NCI-H446 (cell line): Measurements from ENCODE around the gene KCNJ6.

ENCODE experiments used
- DNase-seq, 2 experiments: peaks; one replicate each; lab custom pipeline; 2025; lab: John Stamatoyannopoulos, UW

The KCNJ6 gene

DNA sequence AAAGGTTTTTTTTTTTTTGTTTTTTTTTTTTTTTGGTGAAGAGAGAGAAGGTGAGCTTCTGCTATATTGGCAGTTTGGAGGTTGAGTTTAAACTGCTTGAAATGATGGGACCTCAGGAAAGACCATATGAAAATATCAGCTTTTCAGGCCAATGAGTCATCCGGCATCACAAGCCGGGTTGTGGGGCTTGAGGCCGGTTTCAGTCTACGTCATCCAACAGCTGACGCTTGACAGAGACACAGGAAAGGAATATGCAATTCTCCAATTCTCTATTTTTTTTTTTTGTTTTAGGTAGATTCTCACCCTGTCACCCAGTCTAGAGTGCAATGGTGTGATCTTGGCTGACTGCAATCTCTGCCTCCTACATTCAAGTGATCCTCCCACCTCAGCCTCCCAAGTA lies 52.4 kb downstream of the KCNJ6 start:
- DNase-seq: peak in 1 of 2 experiments; percentile 39

- peak; percentile 57 to 76 for DNase-seq
These were observed 53.7 kb downstream of the KCNJ6 start for GRCh38 chr21:37862536-37862935.

DNA sequence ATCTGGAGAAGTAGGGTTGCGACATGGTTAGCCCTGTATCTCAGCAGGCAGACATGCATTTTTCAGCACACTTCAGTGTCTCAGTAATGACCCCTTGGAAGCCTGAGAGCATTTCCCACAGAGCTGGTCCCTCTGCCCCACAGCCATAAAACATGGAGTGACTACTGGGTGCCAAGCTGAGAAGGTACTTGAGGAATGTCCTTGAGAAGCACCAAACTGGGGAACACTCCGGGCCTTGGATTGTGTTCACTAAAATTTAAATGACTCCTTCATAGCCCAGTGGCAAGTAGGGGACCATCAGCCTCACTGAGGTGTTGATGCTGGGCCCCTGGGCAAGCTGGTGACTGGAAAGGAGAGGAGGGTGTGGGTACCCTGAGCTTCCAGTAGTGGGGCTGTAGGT lies 54.7 kb downstream of the KCNJ6 start:
- DNase-seq: no peak

- DNase-seq: no peak
These were observed 55.8 kb downstream of the KCNJ6 start for GRCh38 chr21:37860416-37860815.

DNA sequence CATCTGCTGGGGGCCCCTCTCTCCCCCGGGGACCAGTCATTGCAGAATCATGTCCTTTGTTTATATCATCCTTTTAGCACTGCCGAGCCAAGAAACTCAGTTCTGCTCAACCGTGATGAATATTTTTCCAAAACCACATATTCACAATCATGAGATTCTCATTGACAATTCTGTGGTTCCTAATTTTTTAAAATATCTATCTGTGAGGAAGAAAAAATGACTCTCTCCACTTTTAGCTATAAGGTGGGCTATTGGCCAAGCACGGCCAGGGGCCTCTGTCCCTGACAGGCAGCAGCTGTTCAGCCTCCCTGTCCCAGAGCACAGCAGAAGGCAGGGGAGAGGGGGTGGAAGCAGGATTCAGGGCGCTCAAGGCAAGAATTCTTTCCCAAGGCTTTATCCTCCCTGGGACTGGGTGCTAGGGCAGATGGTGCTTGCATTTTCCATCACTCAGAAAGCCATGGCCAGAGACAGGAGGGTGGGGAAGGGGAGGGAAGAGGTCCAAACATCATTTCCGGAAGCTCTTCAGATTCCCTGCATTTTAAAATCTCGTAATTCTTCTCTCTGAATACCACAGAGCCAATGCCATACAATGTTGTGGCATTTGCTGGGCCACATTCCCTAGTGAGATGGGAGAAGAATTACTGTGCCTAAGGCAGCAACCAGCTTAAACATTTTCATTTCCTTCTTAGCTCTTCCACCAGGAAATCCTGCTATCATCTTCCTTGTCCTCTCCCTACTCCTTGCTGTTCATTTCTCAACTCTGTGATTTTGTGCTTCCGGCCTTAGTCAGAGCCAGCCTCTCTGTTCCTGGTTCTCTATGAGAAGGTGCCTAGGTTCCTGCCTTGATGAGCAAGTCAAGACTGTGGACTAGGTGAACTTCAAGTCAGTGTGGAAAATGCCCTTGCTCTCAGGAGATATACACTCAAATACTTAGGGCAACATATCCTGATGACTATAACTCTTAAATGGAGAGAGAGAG lies 60.3 kb downstream of the KCNJ6 start:
- peak; percentile 93 to 97 for DNase-seq

- no peak for DNase-seq
These were observed 61.0 kb downstream of the KCNJ6 start for GRCh38 chr21:37855271-37855646.

GRCh38 chr21:37849506-37850102 lies 66.7 kb downstream of the KCNJ6 start:
- DNase-seq: no peak

DNA sequence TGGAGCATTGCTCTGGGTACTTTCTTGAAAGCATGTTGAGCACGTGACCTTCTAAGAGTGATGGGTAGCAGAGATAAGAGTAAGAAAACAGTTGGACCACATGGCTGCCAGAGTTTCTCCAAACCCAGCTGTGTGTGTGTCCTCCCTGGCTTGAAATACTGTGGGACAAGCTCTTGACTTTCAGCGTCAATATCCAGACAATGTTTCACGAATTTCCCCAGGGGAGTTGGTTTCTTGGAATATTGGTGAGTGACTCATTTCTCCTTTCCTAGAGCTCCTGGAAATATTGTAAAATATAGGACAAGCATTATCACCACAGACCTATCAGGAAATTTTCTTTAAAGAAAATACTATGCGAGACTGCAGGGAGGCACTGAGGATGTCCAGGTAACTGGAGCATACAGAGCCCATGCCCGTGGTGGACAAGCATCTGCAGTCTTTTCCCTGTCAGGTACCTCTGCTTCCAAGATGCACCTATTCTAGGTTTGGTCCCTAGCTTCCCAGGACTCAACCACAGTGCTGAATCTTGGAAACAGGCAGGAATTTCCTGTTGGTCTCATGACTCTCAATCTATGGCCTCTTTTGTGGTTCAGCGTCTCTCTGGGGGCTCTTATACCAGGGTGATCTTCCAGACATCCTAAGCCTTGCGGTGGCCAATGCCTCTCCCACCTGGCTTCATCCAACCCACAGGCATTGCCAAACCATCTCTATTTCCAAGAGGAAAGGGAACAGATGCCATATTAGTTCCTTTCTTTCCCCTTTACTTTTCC lies 67.4 kb downstream of the KCNJ6 start:
- DNase-seq: no peak

GRCh38 chr21:37845535-37845934 lies 70.7 kb downstream of the KCNJ6 start:
- no peak for DNase-seq

DNA sequence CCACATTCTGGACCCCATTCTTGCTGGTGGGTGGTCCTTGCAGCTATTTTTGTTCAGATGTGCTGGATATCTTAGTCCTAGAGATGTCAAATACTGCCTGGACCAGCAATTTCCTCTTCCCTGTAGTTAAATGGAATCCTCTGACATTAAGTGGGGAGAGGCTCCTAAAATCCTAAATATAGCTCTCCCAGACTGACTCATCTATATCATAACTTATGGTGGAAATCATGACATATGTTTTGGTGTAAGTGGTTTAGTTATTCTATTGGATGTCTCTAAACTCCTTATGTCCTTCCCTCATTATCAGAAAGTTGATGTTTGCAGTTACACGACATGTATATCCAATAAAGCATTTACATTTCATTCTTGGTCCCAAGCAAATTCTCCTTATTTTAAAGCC lies 73.1 kb downstream of the KCNJ6 start:
- no peak for DNase-seq

DNA sequence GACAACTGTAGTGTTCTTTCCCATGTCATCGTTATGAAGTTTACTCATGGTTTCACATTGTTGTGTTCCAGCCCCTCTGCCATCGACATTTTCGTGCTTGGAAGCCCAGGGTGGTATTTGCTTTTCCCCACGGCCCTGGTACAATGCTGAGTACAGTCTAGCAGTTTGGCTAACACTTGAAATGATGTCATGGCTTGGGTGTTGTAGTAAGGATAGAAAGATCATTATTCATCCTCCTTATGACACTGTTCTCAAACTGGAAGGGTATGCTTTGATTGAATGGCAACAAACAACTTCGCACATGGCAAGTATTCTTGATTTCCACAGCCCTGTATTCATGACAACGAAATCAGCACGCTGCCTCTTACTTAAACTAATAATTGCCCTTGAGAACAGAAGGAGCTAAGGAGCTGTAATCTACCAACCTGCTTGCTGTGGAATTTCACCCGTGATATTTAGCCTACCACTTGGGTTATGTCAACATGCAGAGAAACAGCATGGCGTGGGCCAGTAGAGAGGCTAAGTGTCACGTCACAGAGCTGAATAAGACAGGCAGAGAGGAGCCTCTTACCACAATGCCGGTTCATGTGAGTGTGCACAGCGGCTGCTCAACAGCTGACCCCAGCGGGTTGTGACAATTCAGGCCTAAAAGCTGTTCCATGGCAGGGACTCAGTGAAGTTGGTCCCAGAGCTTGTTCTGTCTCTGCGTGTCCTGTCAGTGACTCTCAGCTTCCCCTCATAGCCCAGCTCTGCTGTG lies 73.9 kb downstream of the KCNJ6 start:
- DNase-seq: peak in 1 of 2 experiments; percentile 21

DNA sequence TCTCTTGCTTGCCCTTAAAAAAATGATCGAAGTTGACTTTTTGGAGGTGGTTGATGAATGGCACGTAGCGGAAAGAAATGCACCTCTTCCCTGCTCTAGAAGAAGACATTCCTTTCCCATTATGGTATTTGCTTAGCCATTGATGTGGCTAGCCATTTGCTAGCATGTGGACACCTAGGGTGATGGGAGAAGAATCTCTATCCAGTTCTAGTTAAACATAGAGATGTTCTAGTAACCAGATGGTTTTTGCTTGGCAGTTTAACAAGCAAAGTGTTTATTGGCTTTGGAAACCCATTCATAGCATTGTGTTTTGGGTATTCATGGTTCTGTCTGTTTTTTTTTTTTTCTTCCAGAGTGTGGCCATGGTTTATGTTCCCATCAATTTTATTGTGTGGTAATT lies 78.9 kb downstream of the KCNJ6 start:
- peak; percentile 38 to 81 for DNase-seq

DNA sequence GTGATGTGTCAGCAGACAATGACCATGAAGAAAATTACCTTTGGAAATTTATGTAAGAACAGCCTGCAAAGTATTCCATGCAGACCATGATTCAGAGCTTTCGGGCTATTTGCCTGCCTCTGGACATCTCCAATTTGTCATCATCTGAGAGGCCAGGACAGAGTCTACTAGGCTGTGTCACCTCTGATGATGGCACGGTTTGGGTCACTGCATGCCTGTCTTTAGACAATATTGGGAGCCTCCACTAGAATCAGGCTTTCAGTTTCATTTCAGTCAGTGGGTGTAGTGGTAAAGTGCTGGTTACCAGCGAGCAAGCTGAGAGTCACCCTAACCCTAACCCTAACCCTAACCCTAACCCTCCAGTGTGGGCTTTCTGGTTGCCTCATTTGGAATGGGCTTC lies 80.8 kb downstream of the KCNJ6 start:
- DNase-seq: no peak

GRCh38 chr21:37833301-37833700 lies 83.0 kb downstream of the KCNJ6 start:
- DNase-seq: no peak

DNA sequence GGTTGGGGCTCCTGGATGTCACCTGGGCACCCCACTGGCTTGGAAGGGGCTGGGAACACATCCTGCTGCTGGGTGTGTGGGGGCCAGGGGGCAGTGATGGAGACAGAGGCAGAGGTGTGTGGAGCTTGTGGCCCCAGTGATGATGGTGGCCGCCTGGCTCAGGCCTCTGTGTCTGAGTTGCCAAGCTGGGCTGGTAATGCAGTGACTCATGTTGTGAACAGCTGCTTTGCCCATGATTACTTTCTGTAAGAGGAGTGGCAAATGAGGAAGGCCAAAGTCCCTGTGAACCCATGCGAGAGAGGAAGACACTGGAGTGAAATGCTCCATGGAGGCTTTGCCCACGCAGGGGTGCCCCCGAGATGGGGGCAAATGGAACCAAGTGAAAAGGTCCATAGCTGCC lies 86.8 kb downstream of the KCNJ6 start:
- DNase-seq: peak; percentile 85 to 94

GRCh38 chr21:37828991-37829390 lies 87.3 kb downstream of the KCNJ6 start:
- peak; percentile 74 to 86 for DNase-seq

- peak; percentile 67 to 83 for DNase-seq
These were observed 87.7 kb downstream of the KCNJ6 start for GRCh38 chr21:37828556-37828955.

GRCh38 chr21:37827913-37828312 lies 88.3 kb downstream of the KCNJ6 start:
- no peak for DNase-seq

DNA sequence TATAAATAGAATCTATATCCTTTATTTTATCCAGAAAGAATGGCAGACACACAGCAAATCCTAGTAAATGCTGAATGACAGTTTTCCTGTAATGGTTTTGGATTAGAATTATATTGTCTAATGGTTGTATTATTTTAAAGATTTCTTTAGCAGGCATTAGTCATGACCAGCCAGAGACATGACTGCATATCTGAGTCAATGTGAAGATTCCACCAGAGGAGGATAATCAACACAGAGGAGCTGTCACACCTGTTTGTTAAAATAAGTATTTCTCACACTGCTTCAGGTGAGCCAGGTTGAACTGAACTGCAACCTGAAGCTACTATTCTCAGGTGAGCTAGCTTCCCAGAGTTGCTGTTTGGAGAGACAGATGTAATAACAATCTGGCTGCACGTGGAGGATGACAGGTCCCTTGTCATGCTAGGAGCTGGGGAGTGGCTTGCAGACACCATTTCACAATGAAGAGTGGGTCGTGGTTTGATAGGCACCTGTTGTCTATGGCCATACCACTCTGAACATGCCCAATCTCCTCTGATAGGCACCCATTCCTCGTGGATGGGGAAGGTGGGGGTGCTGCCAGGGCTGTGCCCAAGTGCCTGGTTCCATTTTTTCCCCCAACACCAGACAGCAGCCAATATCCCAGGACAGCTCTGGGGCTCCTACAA lies 94.3 kb downstream of the KCNJ6 start:
- DNase-seq: no peak

DNA sequence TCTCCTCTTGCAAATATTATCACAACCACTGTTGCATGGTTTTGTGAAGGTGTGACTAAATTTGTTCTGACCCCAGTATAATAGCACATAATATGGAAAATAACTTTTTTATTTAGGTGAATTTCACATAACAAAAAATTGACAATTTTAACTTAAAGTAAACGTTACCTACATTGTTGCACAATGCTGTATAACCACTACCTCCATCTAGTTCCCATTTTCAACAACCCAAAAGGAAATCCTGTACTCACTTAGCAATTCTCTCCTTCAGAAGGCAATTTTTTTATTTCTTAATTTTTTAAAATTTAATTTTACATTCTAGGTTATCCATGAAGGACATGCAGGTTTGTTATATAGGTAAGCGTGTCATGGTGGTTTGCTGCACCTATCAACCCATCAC lies 95.2 kb downstream of the KCNJ6 start:
- no peak for DNase-seq

- DNase-seq: no peak
These were observed 96.9 kb downstream of the KCNJ6 start for GRCh38 chr21:37819372-37819771.
